PC-3 (cell line): ENCODE data around the gene DNAH1.
A peak's percentile ranks its signal among the peaks of the same experiment; 100 is the strongest.

Experiments
- EZH2 ChIP-seq: fragments of 300-600 bp; sonication (generic); IDR thresholded peaks from one replicate; pipeline ENCODE4 v1.6.1; 2017; ENCODE audit warnings: antibody characterized with exemption, mild to moderate bottlenecking, low read length; ENCODE audit not compliant: unreplicated experiment
- TF ChIP-seq, protein P1 (sequence below): fragments of 300-600 bp; sonication (generic); conservative IDR thresholded peaks from 2 replicates; pipeline ENCODE4 v1.5.1; 2017; ENCODE audit warnings: antibody characterized with exemption, low read depth, mild to moderate bottlenecking, low read length

DNA sequence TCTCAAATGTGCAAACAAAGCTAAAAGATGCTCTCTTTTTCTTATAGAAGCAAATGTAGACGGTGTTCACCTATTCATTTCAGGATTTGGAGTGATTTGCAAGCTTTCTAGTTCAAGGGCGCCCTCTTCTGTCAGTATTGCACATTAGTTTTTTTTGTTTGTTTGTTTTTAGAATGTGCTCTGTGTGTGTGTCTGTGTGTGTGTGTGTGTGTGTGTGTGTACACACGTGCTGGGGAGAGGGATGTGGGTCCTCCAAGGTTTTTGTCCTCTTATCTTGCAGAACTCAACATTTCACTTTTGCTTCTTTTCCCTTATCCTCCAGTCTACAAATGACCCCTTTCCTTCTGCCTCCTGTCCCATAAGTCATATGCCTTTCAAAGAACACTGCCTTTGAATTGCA, 23.5 kb downstream of the DNAH1 start:
- TF ChIP-seq, protein P1, sequence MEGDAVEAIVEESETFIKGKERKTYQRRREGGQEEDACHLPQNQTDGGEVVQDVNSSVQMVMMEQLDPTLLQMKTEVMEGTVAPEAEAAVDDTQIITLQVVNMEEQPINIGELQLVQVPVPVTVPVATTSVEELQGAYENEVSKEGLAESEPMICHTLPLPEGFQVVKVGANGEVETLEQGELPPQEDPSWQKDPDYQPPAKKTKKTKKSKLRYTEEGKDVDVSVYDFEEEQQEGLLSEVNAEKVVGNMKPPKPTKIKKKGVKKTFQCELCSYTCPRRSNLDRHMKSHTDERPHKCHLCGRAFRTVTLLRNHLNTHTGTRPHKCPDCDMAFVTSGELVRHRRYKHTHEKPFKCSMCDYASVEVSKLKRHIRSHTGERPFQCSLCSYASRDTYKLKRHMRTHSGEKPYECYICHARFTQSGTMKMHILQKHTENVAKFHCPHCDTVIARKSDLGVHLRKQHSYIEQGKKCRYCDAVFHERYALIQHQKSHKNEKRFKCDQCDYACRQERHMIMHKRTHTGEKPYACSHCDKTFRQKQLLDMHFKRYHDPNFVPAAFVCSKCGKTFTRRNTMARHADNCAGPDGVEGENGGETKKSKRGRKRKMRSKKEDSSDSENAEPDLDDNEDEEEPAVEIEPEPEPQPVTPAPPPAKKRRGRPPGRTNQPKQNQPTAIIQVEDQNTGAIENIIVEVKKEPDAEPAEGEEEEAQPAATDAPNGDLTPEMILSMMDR, result peak; percentile 90
- TF ChIP-seq EZH2, result no peak
